ENCODE results near the gene FHIT. TPM values are rescaled to one million over a fixed set of nuclear protein-coding genes. Genes with fewer than 3 reads are reported as not detected.

The FHIT gene
- total RNA-seq, 1 donor from 2014 or later, result 10.2 TPM

DNA sequence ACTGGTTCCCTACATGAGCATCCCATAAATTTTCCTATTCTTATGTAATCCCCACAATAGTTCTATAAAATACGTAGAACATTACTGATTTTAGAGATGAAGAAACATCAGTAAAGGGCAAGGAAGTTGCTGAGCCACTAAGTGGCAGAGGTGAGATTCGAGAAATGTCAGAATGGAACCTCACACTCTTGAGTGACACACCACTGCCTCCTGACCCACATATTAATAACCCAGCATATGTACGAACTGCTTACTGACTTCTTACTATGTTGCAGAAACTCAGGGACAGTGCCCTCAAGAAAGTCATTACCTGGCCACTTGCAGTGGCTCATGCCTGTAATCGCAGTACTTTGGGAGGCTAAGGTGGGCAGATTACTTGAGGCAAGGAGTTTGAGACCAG, 1022.4 kb downstream of the FHIT start:
- DNase-seq (ENCODE audit: low spot score) (no peak), ATAC-seq (no peak)
- intact Hi-C loops (cut with DNase I), result no loop called here

GRCh38 chr3:60226912-60227311, 1024.3 kb downstream of the FHIT start:
- ATAC-seq (no peak), DNase-seq (ENCODE audit: low spot score) (no peak)
- intact Hi-C loops (cut with DNase I), result no loop called here

DNA sequence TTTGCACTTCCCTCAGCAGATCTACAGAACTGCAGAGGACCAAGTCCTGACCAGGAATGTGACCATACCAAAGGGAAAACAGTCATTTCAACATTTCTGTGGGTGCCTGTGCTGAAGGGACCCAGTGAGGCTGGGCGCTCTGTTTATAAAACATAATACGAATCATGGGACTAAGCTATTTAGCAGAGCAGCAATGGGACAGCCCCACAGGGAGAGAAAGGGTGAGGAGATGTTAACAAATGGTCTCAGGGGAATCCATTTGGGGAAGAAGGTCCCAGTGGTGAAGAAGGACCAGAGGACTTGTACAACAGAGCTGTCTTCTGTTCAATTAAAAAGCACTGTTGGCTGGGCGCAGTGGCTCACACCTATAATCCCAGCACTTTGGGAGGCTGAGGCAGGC, 1025.4 kb downstream of the FHIT start:
- ATAC-seq, result no peak
- no peak for DNase-seq (ENCODE audit: low spot score)
- intact Hi-C loops (cut with DNase I), result no loop called here

- DNase-seq (ENCODE audit: low spot score) (no peak), ATAC-seq (no peak)
- intact Hi-C loops (cut with DNase I), result no loop called here
These were observed 1030.5 kb downstream of the FHIT start for GRCh38 chr3:60220768-60221167.

- ATAC-seq (no peak), DNase-seq (ENCODE audit: low spot score) (no peak)
- intact Hi-C loops (cut with DNase I), result no loop called here
These were observed 1031.8 kb downstream of the FHIT start for GRCh38 chr3:60219501-60219900.

GRCh38 chr3:60217156-60217911, 1033.9 kb downstream of the FHIT start:
- intact Hi-C loops (cut with DNase I), result no loop called here
- DNase-seq (ENCODE audit: low spot score), result no peak
- no peak for ATAC-seq

DNA sequence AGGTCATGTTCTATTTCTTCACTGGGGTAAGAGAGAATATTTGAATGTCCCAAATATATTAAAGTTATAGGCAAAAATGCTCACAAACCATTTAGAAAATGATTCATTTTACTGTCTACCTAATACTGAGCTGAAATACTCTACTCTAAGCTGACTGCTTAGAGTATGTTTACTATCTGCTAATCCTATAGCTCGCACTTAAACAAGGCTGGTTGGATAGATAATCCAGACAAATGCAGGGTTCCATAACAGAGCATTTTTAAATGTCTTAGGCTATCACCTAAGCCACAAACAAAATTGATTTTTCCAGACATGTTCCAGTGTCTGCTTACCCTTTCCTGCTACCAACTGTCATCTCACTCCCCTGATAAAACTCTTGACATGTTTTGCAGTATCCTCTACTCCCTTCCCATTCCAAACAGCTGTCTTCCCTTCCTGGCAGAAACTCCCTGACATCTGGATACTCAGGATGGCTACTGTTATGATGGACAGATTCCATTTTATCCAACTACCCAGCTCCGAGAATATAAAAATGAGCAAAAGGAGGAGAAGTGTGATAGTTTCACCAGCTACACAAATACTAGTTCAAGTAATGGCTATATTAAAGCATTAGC, 1034.7 kb downstream of the FHIT start:
- intact Hi-C loops (cut with DNase I), result no loop called here
- DNase-seq (ENCODE audit: low spot score) (no peak), ATAC-seq (no peak)

DNA sequence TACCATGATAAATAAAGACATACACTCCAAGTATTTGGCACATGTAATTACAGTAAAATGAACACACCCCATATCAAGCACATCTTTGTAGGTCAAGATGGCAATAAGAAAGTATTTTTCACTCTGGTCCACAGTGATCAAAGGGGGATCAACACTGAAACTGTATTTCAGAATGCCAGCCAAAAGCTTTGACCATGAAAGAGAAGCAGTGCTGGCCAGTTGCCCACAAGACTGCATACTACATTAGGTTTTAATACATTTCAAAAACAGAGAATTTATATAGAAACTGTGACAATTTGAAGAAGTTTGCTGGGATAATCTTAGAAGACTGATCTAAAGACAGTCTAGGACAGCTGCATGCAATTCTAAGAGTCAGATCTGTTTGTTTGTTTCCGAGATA, 1035.3 kb downstream of the FHIT start:
- no peak for DNase-seq (ENCODE audit: low spot score)
- ATAC-seq, result no peak
- intact Hi-C loops (cut with DNase I), result no loop called here

GRCh38 chr3:60207905-60208304, 1043.3 kb downstream of the FHIT start:
- ATAC-seq (no peak), DNase-seq (ENCODE audit: low spot score) (no peak)
- intact Hi-C loops (cut with DNase I), result no loop called here

DNA sequence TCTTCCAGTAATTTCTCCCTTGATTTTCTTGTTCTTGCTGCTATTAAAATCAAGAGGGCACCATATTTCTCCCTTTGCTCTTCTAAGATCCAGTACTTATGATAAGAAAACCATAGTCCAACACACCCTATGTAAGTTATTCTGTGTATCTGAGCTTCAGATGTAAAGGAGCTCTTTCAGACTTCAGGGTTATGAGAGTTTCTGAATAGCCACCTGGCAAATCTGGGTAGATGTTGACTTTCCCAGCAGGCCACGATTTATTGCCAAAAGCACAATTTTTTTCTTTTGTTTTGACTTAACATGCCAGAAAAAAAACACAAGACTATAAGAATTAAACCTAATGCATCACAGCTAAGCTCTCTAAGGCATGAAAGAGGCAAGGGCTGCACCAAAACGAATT, 1045.0 kb downstream of the FHIT start:
- intact Hi-C loops (cut with DNase I), result no loop called here
- ATAC-seq (no peak), DNase-seq (ENCODE audit: low spot score) (no peak)

- intact Hi-C loops (cut with DNase I), result no loop called here
- no peak for ATAC-seq
- no peak for DNase-seq (ENCODE audit: low spot score)
These were observed 1049.1 kb downstream of the FHIT start for GRCh38 chr3:60202052-60202726.

DNA sequence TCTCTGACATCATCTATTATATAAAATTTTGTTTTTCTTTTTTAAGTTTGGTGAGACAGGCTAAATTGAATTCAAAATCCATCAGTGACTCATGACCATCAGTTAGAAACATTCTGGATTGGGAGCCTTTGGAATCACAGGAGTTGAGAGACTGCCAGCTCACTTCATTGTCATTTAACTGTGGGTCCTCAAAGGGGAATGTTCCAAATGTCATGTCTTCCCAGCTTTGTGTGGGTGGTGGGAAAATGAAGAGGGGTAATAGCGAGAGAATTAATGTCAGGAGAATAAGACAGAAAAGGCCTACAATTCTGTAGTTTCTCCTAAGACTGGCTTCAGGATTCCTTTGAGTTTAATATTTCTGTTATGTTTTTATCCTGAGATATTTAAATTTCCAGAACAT, 1051.9 kb downstream of the FHIT start:
- intact Hi-C loops (cut with DNase I), result no loop called here
- ATAC-seq, result no peak
- no peak for DNase-seq (ENCODE audit: low spot score)

- ATAC-seq (no peak), DNase-seq (ENCODE audit: low spot score) (no peak)
- intact Hi-C loops (cut with DNase I), result no loop called here
These were observed 1053.0 kb downstream of the FHIT start for GRCh38 chr3:60198179-60198720.

DNA sequence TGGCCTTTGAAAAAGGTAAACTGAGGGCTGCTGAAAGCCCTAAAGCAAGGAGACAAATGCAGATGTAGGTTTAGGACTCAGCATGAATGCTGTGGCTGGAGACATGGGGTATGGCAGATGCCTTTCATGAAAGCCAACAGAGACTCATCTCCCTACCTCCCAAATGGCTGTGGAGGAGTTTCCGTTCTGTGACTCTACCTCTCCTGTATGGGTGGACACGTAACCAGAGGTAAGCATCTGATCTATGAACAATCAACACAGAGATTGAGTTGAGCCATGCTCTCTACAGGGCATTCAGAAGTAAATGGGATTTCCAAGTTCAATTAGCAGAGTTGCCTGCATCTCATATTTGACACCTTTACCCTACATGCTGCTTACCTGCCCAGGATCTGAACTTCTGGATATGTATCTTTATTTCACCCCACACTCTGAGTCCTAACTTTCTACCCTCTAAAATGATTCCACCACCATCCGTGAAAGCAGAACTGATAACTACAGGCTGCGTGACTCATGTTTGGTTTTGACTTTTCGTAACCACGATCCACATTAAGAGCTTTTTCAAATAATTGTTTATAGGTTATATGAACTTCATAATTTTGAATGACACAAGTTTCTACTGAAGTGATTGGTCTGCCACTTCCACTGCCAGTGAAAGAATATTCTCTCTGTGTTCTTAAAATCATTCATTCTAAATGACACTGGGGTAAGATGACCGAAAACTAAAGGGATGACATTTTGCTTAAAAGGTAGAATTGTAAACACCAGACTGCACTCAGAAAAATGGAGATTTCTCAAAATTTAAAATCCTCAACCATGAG, 1058.7 kb downstream of the FHIT start:
- intact Hi-C loops (cut with DNase I), result no loop called here
- DNase-seq (ENCODE audit: low spot score) (no peak), ATAC-seq (no peak)

- DNase-seq (ENCODE audit: low spot score) (no peak), ATAC-seq (no peak)
- intact Hi-C loops (cut with DNase I), result no loop called here
These were observed 1061.2 kb downstream of the FHIT start for GRCh38 chr3:60190073-60190472.

DNA sequence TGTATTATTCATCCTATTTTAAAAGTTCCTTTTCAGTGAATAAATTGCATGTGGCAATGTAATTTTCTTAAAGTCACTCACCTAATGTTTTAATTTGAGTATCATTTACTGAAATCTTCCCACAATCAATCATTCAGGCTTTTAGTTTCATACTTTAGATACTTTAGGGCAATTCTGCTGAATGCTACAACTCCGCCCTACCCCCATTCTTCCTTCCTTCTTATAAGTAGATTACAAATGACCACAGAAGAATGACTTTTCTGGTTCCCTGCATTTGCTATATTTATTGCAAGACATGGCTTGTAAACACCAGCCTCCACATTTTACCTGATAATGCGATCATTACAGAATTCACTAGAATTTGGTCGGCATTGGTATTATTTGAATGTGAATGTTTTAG, 1061.9 kb downstream of the FHIT start:
- intact Hi-C loops (cut with DNase I), result no loop called here
- DNase-seq (ENCODE audit: low spot score), result no peak
- ATAC-seq, result no peak

- intact Hi-C loops (cut with DNase I), result no loop called here
These were observed 1062.4 kb downstream of the FHIT start for GRCh38 chr3:60188803-60189202.

DNA sequence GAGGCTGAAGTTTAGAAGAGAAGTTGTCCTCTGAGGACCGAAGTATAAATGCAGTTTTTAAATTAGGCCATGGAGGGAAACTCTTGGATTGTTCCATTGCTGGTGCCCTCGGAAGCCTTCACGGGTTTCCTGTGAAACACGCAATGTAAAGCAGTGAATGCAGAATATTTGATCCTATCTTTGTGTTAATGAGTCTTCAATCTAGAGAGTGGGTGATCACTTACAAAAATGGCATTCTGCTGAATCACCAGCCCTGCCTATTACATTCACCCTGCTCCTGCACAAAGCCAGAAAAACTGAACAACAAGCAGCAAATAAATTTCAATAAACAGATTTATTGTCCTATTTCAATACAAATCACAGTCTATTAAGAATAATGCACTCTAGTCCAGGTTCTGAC, 1063.9 kb downstream of the FHIT start:
- intact Hi-C loops (cut with DNase I), result no loop called here
- ATAC-seq, result no peak
- no peak for DNase-seq (ENCODE audit: low spot score)

More at GRCh38 chr3:60188803-60189202, 1062.4 kb downstream of the FHIT start:
- no peak for DNase-seq (ENCODE audit: low spot score)
- no peak for ATAC-seq

GRCh38 chr3:60186359-60186758, 1064.9 kb downstream of the FHIT start:
- intact Hi-C loops (cut with DNase I), result no loop called here
- ATAC-seq, result no peak

More at GRCh38 chr3:60186359-60186758, 1064.9 kb downstream of the FHIT start:
- DNase-seq (ENCODE audit: low spot score), result no peak

All from sciatic nerve (tissue), 2 donors.